HCT116 (cell line): ENCODE results near the gene CDH13. TPM values are rescaled to one million over a fixed set of nuclear protein-coding genes. Genes with fewer than 3 reads are reported as not detected.

Experiments used
- ATAC-seq: fragments of 200-7000 bp; cut with Tn5 transposase; 2 replicates; pipeline ENCODE4 v1.9.1; 2020; ENCODE audit warnings: mild to moderate bottlenecking, moderate library complexity
- BruUV-seq: library from RNA; stranded (reverse); fragments of 400-500 nt; replicated peaks from 2 replicates; lab custom pipeline; 2021; lab: Mats Ljungman, UMichigan
- CTCF ChIA-PET: fragments of 300-600 bp; sonication (Branson Sonifier 250); formaldehyde crosslinking; loops from one replicate; lab custom pipeline; 2021; ENCODE audit warnings: antibody characterized with exemption; lab: Charles Lee
- POLR2A ChIA-PET: fragments of 300-600, 350-600 bp; sonication (Branson Sonifier 250); formaldehyde crosslinking; loops from one replicate; lab custom pipeline; 2021; ENCODE audit warnings: antibody characterized with exemption; lab: Charles Lee
- RAD21 ChIA-PET, 2 experiments: fragments of 300-600 bp; sonication (Branson Sonifier 250); formaldehyde crosslinking; loops; one replicate each; lab custom pipeline; 2023; ENCODE audit warnings: low total read pairs in 2 of 2; ENCODE audit not compliant: uncharacterized antibody in 2 of 2, unreplicated experiment in 2 of 2, low non-redundant PET in 1 of 2; lab: Charles Lee
- DNase-seq: peaks from one replicate; pipeline ENCODE4 v3.0.0-alpha.2; 2010; ENCODE audit warnings: low read depth, low spot score
- H2AFZ ChIP-seq: fragments of 200-600 bp; shearing (Covaris generic), sonication (generic); 2 replicates; pipeline ENCODE4 v1.6.1; 2017; ENCODE audit warnings: low read depth, mixed run types, mixed read lengths, antibody characterized with exemption, low read length; ENCODE audit not compliant: poor library complexity, severe bottlenecking
- H3K27ac ChIP-seq: 2 replicates; pipeline ENCODE4 v1.5.1; 2012; ENCODE audit warnings: low read depth, low read length
- H3K27me3 ChIP-seq: fragments of 200-600 bp; sonication (generic); 2 replicates; pipeline ENCODE4 v1.6.1; 2016; ENCODE audit warnings: mixed run types, low read length, mixed read lengths; ENCODE audit not compliant: insufficient read depth
- H3K36me3 ChIP-seq, 2 experiments: fragments of 200-500 bp in 1 of 2; fragments of 200-600 bp in 1 of 2; sonication (Bioruptor generic) in 1 of 2; sonication (generic) in 1 of 2; 2 replicates each; pipeline versions ENCODE4 v1.5.1 to v1.6.1; 2014 to 2016; ENCODE audit warnings: low read length in 2 of 2, inconsistent platforms in 1 of 2, mixed read lengths in 1 of 2, mixed run types in 1 of 2; ENCODE audit not compliant: insufficient read depth in 2 of 2, control insufficient read depth in 1 of 2
- H3K4me1 ChIP-seq, 2 experiments: fragments of 200-600 bp in 1 of 2; sonication (generic) in 1 of 2; 2 replicates each; pipeline versions ENCODE4 v1.5.1 to v1.6.1; 2012 to 2017; ENCODE audit warnings: low read length in 2 of 2, inconsistent platforms in 1 of 2, mild to moderate bottlenecking in 1 of 2, mixed read lengths in 1 of 2, mixed run types in 1 of 2, moderate library complexity in 1 of 2; ENCODE audit not compliant: insufficient read depth in 2 of 2, control insufficient read depth in 1 of 2
- H3K4me2 ChIP-seq: fragments of 200-600 bp; sonication (generic); 2 replicates; pipeline ENCODE4 v1.6.1; 2017; ENCODE audit warnings: mixed run types, low read length, mixed read lengths
- H3K4me3 ChIP-seq, 2 experiments: fragments of 200-600 bp in 1 of 2; sonication (generic) in 1 of 2; replicated peaks in 1 of 2; 2 replicates each; pipeline ENCODE4 v1.5.1; 2011 to 2016; ENCODE audit warnings: low read length in 2 of 2, control low read depth in 1 of 2, low read depth in 1 of 2, mild to moderate bottlenecking in 1 of 2, mixed read lengths in 1 of 2, mixed run types in 1 of 2
- H3K79me2 ChIP-seq: fragments of 200-600 bp; sonication (generic); 2 replicates; pipeline ENCODE4 v1.6.1; 2017; ENCODE audit warnings: mild to moderate bottlenecking, mixed run types, low read length, moderate library complexity, mixed read lengths; ENCODE audit not compliant: insufficient read depth
- H3K9ac ChIP-seq: fragments of 200-600 bp; sonication (generic); 2 replicates; pipeline ENCODE4 v1.6.1; 2016; ENCODE audit warnings: low read length, mixed read lengths
- H3K9me2 ChIP-seq: fragments of 200-600 bp; sonication (generic), shearing (Covaris generic); 2 replicates; pipeline ENCODE4 v1.6.1; 2017; ENCODE audit warnings: mixed run types, mild to moderate bottlenecking, moderate library complexity; ENCODE audit not compliant: insufficient read depth
- H3K9me3 ChIP-seq, 2 experiments: fragments of 200-500 bp in 1 of 2; fragments of 200-600 bp in 1 of 2; sonication (Bioruptor generic) in 1 of 2; sonication (generic) in 1 of 2; 2 replicates each; pipeline ENCODE4 v1.6.1; 2014 to 2017; ENCODE audit warnings: low read length in 2 of 2, mixed read lengths in 2 of 2, inconsistent platforms in 1 of 2, low read depth in 1 of 2, mild to moderate bottlenecking in 1 of 2, mixed run types in 1 of 2, moderate library complexity in 1 of 2; ENCODE audit not compliant: control insufficient read depth in 1 of 2, insufficient read depth in 1 of 2
- H4K20me1 ChIP-seq: fragments of 200-600 bp; sonication (generic), shearing (Covaris generic); 2 replicates; pipeline ENCODE4 v1.6.1; 2017; ENCODE audit warnings: mixed run types, mild to moderate bottlenecking, moderate library complexity; ENCODE audit not compliant: insufficient read depth
- ATF3 ChIP-seq: IDR thresholded peaks from 2 replicates; pipeline ENCODE4 v1.6.1; 2012
- ELF1 ChIP-seq: IDR thresholded peaks from 2 replicates; pipeline ENCODE4 v1.6.1; 2012; ENCODE audit warnings: low read depth, borderline replicate concordance
- EZH2 ChIP-seq: fragments of 200-600 bp; sonication (generic); IDR thresholded peaks from 2 replicates; pipeline ENCODE4 v1.6.1; 2017; ENCODE audit warnings: antibody characterized with exemption, mixed run types
- JUND ChIP-seq: IDR thresholded peaks from 2 replicates; pipeline ENCODE4 v1.6.1; 2012
- RAD21 ChIP-seq: IDR thresholded peaks from 2 replicates; pipeline ENCODE4 v1.6.1; 2012; ENCODE audit warnings: low read depth, mild to moderate bottlenecking
- REST ChIP-seq: IDR thresholded peaks from 2 replicates; pipeline ENCODE4 v1.6.1; 2012; ENCODE audit warnings: low read depth
- SIN3A ChIP-seq: IDR thresholded peaks from 2 replicates; pipeline ENCODE4 v1.6.1; 2012; ENCODE audit warnings: low read depth
- SP1 ChIP-seq: IDR thresholded peaks from 2 replicates; pipeline ENCODE4 v1.6.1; 2012; ENCODE audit warnings: low read depth
- TCF7L2 ChIP-seq: IDR thresholded peaks from 2 replicates; pipeline ENCODE4 v1.7.0; 2011; ENCODE audit warnings: borderline replicate concordance, inconsistent platforms; ENCODE audit not compliant: insufficient read depth, insufficient read length; ENCODE audit errors: extremely low read depth
- YY1 ChIP-seq: IDR thresholded peaks from 2 replicates; pipeline ENCODE4 v1.6.1; 2011; ENCODE audit warnings: low read length, low read depth, moderate library complexity, mild to moderate bottlenecking; ENCODE audit not compliant: insufficient replicate concordance; ENCODE audit errors: extremely low read depth
- ZBTB33 ChIP-seq: IDR thresholded peaks from 2 replicates; pipeline ENCODE4 v1.6.1; 2011; ENCODE audit warnings: mild to moderate bottlenecking, low read length, moderate library complexity; ENCODE audit not compliant: insufficient replicate concordance; ENCODE audit errors: extremely low read depth
- ZFX ChIP-seq: fragments of 450-650 bp; IDR thresholded peaks from 2 replicates; pipeline ENCODE4 v1.6.1; 2017
- intact Hi-C: fragments of 100-400 bp; cut with micrococcal nuclease; formaldehyde crosslinking; loops from 2 replicates; pipeline ENCODE4 v1.10.0; 2022
- total RNA-seq: library from RNA; stranded (reverse); gene quantifications from one replicate; pipeline ENCODE4 v1.2.1, GENCODE V29; 2021; ENCODE audit not compliant: unreplicated experiment

Gene CDH13
- total RNA-seq, 1 experiment from 2014 or later = not detected

- TF ChIP-seq EZH2 (no peak), ZFX (no peak), RAD21 (no peak)
Measured at GRCh38 chr16:83118365-83118764, 491.6 kb downstream of the CDH13 start (continued).

GRCh38 chr16:83125999-83126568, 499.3 kb downstream of the CDH13 start:
- CTCF ChIA-PET = no interaction called here

GRCh38 chr16:83128041-83128440, 501.3 kb downstream of the CDH13 start:
- no peaks in the 10 kb centered on the region for H3K36me3 ChIP-seq
- no peak overlapping the region for H3K4me2 ChIP-seq
- RAD21 ChIA-PET = no interaction called here
- H3K4me1 ChIP-seq = no peaks in the 10 kb centered on the region
- H3K9me2 ChIP-seq = no peaks in the 10 kb centered on the region
- intact Hi-C loops = no loop called here
- no peak overlapping the region for H3K4me3 ChIP-seq
- POLR2A ChIA-PET = no interaction called here
- no peak overlapping the region for H2AFZ ChIP-seq
- no peak overlapping the region for H3K9ac ChIP-seq
- H3K27ac ChIP-seq = no peak overlapping the region
- CTCF ChIA-PET = no interaction called here
- H3K27me3 ChIP-seq = no peaks in the 10 kb centered on the region
- no TSS peak for BruUV-seq
- no peaks in the 10 kb centered on the region for H3K79me2 ChIP-seq
- peaks cover 10 to 22% of the 10 kb centered on the region in 2 experiments; a peak in 3 of 4 replicates for H3K9me3 ChIP-seq
- ATAC-seq (no peak), DNase-seq (no peak)
- H4K20me1 ChIP-seq = no peaks in the 10 kb centered on the region
- TF ChIP-seq ATF3 (no peak), REST (no peak), ZBTB33 (no peak), SP1 (no peak), SIN3A (no peak), JUND (no peak), RAD21 (no peak), TCF7L2 (no peak), YY1 (no peak), ELF1 (no peak)

More at GRCh38 chr16:83125999-83126568, 499.3 kb downstream of the CDH13 start:
- peaks cover 17 to 22% of the 10 kb centered on the region in 2 experiments; a peak in 3 of 4 replicates for H3K9me3 ChIP-seq
- DNase-seq = no peak
- ChIA-PET POLR2A (no interaction called here), RAD21 (no interaction called here)
- no peak for ATAC-seq
- no peak overlapping the region for H2AFZ ChIP-seq
- no peaks in the 10 kb centered on the region for H3K4me1 ChIP-seq
- no peaks in the 10 kb centered on the region for H3K9me2 ChIP-seq
- H3K27ac ChIP-seq = no peak overlapping the region
- no peak overlapping the region for H3K9ac ChIP-seq
- no peak for TF ChIP-seq ZFX
- no peak for TF ChIP-seq RAD21
- no peak for TF ChIP-seq YY1
- H4K20me1 ChIP-seq = no peaks in the 10 kb centered on the region
- H3K27me3 ChIP-seq = no peaks in the 10 kb centered on the region
- no peak overlapping the region for H3K4me3 ChIP-seq
- H3K4me2 ChIP-seq = no peak overlapping the region
- intact Hi-C loops = no loop called here
- no peaks in the 10 kb centered on the region for H3K79me2 ChIP-seq
- no peaks in the 10 kb centered on the region for H3K36me3 ChIP-seq
- no TSS peak for BruUV-seq
